CMK (cell line): Measurements from ENCODE around the gene PRKG1.

ENCODE experiments used
- DNase-seq: peaks from one replicate; pipeline ENCODE4 v3.0.0-alpha.2; 2010; ENCODE audit warnings: low read depth

The PRKG1 gene

GRCh38 chr10:51763746-51764145, 689.5 kb downstream of the PRKG1 start:
- DNase-seq = no peak

GRCh38 chr10:51765284-51765971, 691.1 kb downstream of the PRKG1 start:
- DNase-seq = no peak

- DNase-seq = no peak
These were observed 692.3 kb downstream of the PRKG1 start for GRCh38 chr10:51766423-51767102.

GRCh38 chr10:51767103-51767763, 692.9 kb downstream of the PRKG1 start:
- no peak for DNase-seq

GRCh38 chr10:51768886-51769465, 694.7 kb downstream of the PRKG1 start:
- no peak for DNase-seq

- DNase-seq = no peak
These were observed 696.4 kb downstream of the PRKG1 start for GRCh38 chr10:51770709-51771108.

- no peak for DNase-seq
These were observed 698.1 kb downstream of the PRKG1 start for GRCh38 chr10:51772387-51772786.

- DNase-seq = no peak
These were observed 699.4 kb downstream of the PRKG1 start for GRCh38 chr10:51773681-51774080.

- no peak for DNase-seq
These were observed 709.7 kb downstream of the PRKG1 start for GRCh38 chr10:51783941-51784340.

- DNase-seq = no peak
These were observed 711.9 kb downstream of the PRKG1 start for GRCh38 chr10:51786016-51786683.

- no peak for DNase-seq
These were observed 712.4 kb downstream of the PRKG1 start for GRCh38 chr10:51786684-51787035.

- no peak for DNase-seq
These were observed 714.0 kb downstream of the PRKG1 start for GRCh38 chr10:51788273-51788672.

GRCh38 chr10:51789118-51789517, 714.8 kb downstream of the PRKG1 start:
- DNase-seq = no peak

- DNase-seq = no peak
These were observed 715.6 kb downstream of the PRKG1 start for GRCh38 chr10:51789903-51790302.

GRCh38 chr10:51792678-51793077, 718.4 kb downstream of the PRKG1 start:
- no peak for DNase-seq

- no peak for DNase-seq
These were observed 725.8 kb downstream of the PRKG1 start for GRCh38 chr10:51800121-51800520.

- no peak for DNase-seq
These were observed 726.6 kb downstream of the PRKG1 start for GRCh38 chr10:51800725-51801424.

GRCh38 chr10:51802030-51802429, 727.7 kb downstream of the PRKG1 start:
- no peak for DNase-seq

- DNase-seq = no peak
These were observed 730.6 kb downstream of the PRKG1 start for GRCh38 chr10:51804866-51805265.

GRCh38 chr10:51806079-51806835, 732.0 kb downstream of the PRKG1 start:
- DNase-seq = no peak

GRCh38 chr10:51808187-51808586, 733.9 kb downstream of the PRKG1 start:
- DNase-seq = no peak
